T1000 (cell line): ENCODE results near the gene SERPINB7.

Experiments used
- DNase-seq: peaks from one replicate; lab custom pipeline; 2025; ENCODE audit warnings: mixed read lengths; lab: John Stamatoyannopoulos, UW

SERPINB7 gene

DNA sequence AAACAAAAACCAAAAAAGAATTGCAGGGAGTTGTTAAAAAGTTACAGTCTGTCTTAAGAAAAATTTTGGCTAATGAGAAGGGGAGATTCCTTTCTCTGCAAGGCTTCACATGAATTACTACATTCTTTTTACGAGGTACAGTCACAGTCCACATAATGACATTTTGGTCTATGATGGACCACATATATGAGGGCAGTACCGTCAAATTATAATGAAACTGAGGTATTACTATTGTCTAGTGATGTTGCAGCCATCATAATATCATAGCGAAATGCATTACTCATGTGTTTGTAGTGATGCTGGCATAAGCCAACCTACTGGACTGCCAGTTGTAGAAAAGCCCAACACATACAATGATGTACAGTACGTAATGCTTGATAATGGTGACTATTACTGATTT, 12.5 kb downstream of the SERPINB7 start:
- peak; percentile 2 for DNase-seq

DNA sequence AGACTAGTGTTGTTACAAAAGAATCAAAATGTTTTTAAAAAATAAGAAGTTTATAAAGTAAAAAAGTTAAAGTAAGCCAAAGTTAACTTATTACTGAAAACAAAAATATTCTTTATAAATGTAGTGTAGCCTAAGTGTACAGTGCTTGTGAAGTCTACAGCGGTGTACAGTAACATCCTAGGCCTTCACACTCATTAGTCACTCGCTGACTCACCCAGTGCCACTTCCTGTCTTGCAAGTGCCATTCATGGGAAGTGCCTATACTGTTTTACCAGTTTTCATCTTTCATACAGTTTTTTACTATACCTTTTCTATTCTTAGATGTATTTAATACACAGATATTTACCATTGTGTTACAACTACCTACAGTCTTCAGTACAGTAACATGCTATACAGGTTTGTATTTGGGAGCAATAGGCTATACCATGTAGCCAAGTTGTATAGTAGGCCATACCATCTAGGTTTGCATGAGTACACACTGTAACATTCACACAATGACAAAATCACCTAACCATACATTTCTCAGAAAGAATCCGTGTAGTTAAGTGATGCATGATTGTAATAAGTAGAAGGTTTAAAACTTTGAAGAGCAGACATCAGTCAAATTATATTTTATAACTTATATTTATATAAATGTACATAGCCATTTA, 13.4 kb downstream of the SERPINB7 start:
- peak; percentile 7 for DNase-seq

DNA sequence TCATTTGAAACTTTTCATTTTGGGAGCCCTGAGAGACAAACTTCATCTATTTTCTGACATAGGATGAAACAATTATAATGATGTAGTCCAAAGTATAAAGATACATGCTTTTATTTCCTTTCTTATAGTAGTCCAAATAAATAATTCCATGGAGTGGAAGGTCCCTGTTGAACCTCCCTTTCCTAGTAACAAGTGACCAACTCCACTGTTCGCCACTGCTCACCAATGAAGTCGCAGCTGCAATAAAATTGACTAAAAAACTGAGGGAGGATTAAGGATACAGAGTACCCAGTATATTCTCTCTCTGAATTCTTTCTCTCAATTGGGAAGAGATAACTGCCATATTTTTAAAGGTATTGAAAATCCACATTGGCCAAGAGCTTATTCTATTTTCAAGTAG, 14.1 kb downstream of the SERPINB7 start:
- no peak for DNase-seq

DNA sequence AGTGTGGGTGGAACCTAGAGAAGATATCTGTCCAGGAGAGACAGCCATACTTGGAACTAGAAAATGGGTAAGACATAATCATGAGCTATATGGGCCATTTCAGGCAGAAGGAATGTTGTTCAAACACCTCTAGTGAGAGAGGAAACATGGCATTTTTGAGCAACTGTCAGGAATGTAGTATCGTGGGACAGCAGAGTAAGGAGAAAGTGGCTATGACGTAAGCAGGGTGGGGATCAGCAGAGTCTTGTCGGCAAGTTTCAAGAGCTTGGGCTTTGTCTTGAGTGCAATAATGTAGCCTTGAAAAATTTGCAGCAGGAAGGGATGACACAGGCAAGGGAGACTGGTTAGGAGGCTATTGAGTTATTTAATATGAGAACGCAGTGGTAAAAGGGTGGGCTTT, 20.4 kb downstream of the SERPINB7 start:
- DNase-seq, result no peak

DNA sequence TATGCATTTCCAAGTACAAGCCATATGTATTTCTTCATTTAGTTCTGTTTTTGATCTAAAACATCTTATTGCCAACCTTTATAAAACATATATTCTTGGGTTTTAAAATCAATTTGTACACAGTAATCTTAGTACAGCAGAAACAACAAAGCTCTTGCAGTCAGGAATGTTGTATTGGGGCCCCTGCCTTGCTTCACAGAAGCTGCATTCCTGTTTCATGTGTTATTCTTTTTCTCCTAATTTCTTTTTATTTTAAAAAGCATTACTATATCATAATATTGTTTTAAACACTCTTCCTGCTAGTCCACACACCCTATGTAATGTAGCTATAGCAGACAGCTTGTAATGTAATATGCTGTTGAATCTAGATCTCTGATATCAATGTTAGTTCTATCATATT, 24.0 kb downstream of the SERPINB7 start:
- DNase-seq, result no peak

DNA sequence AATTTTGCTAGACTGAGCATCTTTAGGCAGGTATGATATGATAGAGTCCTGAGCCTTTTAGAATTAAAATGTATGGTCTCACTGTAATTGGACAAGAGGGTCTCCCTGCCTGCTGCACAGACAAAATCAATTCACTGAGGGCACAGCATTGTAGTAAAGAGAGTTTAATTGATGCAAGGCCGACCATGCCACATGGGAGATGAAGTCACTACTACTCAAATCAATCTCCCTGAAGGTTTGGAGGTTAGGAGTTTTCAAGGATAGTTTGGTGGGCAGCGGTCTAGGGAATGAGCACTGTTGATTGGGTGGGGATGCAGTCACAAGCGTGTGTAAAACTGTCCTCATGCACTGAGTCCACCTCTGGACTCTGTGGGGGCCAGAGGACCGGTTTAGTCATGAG, 26.1 kb downstream of the SERPINB7 start:
- DNase-seq, result no peak

DNA sequence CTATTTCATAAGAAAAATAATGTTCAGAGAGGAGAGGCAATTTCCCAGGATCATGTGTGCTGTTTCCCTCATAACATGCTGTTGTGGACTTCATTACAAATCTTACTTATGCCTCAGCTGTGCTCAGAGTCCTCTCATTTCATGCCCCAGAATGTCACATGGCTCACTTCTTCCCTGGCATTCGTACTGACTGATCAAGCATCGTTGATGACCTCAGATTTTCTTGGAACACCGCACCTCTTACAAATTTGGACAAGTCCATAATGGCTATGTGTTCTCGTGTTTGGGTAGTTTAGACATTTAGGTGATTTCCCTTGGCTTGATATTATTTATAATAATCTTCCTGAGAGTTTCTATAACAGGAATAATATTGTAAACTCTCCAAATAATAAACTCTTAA, 32.9 kb downstream of the SERPINB7 start:
- no peak for DNase-seq

DNA sequence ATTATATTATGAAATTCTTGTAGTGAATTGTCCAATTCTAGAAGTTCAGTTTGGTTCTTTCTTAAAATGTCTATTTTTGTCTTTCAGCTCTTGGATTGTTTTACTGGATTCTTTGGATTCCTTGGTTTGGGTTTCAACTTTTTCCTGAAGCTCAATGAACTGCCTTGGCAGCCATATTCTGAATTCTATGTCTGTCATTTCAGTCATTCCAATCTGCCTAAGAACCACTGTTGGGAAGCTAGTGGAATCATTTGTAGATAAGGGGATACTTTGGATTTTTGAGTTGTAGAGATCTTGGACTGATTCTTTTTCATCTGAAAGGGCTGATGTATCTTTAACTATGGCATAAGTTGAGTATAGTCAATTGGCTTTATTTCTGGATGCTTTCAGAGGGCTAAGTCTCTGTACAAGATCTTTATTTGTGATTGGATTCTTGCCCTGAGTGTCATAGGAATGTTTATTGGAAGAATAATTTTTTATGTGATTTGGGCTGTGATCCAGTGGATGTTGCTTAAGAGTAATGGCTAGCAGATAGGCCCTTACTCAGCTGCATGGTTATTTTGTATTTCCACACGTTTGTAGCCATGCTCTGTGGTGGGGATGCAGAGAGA, 42.3 kb downstream of the SERPINB7 start:
- DNase-seq, result no peak

DNA sequence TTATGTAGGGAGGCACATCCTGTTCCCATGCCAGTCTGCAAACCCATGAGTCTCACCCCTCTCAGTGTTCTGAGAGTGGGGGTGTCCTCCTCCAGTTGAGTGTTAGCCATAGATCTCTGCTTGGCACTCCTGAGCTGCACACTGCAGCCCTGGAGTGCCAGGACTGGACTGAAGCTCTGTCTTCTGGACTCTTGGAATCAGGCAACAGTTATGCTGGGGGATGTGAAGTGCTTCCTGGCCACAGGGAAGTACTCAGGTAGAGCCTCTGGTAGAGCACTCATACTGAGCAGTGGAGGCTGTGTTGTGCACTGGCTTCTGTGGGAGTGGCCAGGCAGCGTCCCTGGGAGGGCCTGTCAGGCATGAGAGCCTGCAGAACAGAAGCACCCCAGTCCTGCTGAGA, 43.0 kb downstream of the SERPINB7 start:
- no peak for DNase-seq

DNA sequence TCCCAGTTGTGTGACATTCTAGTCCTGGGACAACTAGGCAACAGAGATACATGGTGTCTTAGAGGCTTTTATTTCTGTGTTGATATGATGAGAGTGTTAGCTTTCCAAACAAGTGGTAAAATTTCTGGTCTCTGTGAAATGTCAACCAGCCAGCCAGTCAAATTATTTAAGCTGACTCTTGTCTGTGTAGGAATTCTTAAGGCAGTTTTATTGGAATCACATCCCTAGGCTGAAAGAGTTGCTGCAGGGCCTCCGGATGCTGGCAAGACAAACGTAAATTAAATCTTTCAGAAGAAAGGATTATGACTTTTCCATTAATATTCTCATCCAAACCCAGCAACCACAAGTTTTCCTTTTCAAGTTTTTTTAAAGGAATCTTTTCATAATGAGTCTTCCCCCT, 44.6 kb downstream of the SERPINB7 start:
- DNase-seq, result no peak

DNA sequence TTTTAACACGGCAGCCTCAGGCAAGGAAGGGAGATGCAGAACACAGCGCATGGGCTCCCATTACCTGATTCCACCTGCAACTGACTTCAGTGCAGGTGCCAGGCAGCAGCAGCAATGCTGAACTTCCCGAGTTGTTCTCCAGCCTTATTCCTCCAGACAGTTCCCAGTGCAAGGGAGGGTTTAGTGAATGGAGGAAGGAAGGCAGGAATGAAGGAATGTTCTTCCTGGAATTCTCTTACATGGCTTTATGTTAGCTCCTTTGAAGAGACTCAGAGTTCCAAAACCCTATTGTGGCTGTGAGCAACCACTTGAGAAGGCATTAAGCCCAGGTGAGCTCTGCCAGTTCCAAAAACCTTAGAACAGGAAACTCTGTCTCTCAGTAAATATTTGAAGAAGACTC, 45.5 kb downstream of the SERPINB7 start:
- no peak for DNase-seq

DNA sequence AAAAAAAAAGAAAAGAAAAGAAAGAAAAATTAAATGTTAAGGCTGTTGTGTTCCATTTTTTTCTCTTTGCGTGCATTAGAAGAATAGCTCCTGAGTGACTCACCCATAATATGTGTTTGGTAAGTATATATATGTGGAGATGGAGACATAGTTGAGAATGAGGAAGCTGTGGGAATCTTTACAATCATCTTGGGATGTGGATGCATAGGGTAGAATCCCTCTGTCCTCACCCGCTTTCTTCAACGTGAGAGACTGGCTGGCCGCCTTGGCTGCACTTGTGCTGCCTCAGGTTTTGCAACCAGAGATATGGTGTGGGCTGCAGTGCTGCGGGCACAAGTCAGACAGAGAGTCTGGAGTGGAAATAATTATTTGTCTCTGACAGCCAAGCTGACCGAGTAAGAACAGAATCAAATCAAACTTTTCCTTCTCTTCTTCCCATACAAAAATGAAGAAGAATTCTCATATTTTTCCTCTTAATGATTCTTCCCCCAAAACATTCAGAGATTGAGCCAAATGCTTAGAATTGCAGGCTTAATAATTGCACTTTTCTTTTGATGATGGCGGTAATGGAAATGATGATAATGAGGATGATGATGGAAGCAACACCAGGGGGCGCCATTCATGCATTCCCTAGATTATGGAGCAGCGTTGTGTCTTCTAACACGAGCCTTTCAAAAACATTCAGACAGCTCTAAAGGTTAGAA, 48.5 kb downstream of the SERPINB7 start:
- no peak for DNase-seq

DNA sequence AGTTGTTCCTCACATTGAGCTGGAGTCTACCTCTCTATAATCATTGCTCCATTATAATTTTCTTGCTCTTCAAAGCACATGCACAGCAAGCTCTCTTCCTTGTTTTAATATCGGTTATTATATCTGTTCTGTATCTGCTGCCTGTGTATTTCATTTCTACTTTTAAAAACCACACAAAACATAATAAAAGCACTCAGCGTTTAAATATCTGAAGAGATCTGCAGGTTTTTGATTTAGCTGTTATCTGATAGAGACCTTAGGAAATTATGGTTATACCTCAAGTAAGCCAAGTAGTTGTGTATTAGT, 49.0 kb downstream of the SERPINB7 start:
- no peak for DNase-seq

DNA sequence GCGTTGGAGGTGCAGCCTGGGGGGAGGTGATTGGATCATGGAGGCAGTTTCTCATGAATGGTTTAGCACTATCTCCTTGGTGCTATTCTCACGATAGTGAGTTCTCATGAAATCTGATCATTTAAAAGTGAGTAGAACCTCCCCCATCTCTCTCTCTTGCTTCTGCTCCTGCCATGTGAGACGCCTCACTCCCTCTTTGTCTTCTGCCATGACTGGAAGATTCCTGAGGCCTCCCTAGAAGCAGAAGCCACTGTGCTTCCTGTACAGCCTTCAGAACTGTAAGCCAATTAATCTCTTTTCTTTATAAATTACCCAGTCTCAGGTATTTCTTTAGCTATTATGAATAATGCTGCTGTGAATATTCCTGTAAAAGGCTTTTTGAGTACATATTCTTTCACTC, 52.9 kb downstream of the SERPINB7 start:
- no peak for DNase-seq

DNA sequence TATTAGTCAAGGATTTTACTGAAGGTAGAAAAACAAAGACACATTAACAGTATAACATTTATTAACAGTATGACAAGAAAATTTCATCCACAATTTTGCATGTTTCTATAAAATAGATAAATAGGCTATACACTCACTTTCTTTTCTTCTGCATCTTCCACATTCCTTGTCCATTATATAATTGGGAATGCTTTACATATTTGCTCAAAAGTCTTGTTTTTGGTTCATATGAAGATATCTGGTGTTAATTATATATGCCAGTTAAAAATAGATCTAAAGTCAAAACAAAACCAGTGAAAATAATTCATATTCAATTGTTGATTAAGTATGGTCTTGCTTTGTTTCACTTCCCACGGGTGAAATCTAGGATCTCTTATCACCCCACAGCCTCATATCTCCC, 53.4 kb downstream of the SERPINB7 start:
- DNase-seq, result no peak

DNA sequence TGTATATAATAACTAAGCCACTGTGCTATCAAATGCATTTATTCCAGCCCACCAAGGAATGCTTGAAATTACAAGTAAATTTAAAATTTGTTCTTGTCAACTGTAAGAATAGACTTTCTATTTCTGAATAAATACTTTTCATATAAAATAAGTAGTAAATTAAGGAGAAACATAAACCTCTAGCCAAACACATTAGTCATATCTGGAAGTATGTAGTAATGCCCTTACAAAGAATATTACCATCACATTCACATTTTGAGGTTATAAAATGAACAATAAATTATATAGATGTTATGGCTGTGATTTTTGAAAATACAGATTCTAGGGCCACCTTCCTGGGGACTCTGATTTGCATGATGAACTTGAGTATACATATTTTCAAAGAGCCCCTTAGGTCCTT, 54.7 kb downstream of the SERPINB7 start:
- no peak for DNase-seq

DNA sequence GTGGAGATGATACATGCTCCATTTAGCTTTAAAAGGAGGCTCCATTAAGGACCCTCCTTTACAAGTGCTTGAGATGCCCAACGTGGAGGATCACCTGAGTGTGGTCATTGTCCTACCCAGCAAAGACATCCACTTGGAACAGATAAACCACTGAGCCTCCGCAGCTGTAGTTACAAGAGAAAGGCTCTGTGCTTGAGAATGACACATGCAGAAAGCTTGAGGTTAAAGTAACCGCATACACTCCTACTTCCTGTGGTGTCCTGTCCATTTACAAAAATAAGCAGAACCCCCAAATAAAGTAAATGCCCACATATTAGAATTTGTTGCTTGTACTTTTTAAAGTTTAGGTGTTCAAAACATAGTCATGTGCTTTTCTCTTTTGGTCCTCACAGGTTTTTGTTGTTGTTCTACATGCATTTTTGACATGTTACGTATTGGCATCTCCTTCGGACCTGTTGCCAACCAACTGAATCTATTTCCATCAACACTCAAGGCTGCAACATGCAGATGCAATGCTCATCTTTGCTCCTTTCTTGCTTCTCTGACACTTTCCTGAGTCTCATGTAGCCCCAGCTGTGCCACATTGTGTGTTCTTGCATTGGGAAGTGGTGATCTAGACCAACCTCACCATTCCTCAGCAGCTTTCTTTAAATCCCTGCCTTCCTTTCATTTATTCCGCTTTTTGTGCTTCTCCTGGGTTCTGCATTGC, 56.0 kb downstream of the SERPINB7 start:
- no peak for DNase-seq

DNA sequence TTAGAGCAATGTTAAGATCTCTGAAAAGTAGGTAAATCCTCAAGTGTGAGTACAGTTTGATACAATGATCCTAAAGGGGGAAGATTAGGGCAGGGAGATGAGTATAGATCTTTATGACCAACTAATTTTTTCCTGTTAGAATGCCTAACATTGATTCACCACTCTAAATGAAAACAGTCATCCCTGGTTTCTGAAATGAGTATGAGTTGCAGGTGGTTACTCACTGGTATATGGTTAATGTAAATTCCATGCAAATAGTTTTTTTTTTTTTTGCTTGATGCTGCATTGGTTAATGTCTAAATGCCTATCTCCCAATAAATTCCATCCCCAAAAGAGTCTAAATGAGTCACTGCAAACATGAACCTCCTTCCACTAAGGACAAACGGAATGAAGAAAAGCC, 57.3 kb downstream of the SERPINB7 start:
- DNase-seq, result no peak

DNA sequence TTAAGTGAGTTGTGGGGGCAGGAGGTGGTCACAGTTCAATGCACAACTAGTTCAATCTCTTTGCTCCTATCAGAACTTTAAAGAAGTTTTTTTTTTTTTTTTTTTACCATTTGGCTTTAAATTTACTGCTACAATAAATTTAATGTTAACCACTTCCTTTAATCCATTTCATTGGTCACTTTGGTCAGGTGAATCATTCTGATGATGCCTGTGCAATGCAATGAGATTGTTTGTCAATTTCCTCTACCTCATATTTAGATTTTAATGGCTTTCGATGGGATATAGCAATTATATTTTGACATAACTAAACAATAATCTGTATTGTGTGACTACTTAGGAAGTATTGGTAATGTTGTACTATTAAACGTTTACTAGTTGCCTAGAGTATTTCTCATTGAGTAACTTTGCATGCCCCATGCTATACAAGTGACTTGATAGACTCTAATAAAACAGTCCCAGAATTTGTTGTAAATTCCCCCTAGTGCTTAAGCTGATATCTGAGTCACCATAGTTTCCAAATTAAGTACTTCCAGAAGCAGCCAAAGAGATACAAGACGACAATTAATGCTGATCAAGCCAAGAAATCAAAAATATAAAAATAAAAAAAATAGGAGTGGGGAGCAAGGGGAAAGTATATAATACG, 59.4 kb downstream of the SERPINB7 start:
- DNase-seq, result no peak

DNA sequence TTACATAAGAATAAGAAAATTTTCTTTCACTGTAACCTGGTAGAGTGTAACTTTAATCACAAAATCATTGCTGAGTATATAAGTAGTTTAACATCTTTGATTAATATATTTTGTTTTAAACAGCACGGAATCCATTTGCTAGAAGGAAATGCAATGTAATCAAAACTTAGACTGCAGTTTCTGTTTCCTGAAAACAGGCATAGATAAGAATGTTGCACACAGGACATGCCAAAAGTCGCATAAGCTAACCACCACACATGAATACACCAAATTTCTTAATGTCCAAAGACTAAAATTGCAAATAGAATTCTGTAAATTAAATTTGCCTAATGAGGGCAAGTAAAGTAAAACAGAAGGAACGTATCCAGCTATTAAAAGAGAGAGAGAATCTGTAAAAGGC, 61.2 kb downstream of the SERPINB7 start:
- no peak for DNase-seq

DNA sequence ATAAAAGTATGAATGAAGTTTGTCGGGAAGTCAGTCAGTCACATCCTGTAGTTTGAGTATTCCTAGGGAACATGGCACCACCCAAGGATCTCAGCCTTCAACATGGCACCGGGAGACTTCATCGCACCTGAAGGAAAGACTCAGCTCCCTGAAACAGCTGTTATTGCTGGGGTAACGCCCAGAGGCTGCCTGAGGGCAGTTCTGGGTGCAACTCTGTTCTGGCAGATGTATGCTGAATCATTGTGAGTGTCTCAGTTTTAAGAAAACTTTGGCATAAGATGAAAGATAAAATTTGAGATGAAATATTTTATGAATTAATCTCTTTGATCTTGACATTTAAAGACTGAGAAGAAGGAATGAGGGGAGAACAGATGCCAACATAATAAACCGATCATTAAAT, 62.4 kb downstream of the SERPINB7 start:
- DNase-seq, result no peak

DNA sequence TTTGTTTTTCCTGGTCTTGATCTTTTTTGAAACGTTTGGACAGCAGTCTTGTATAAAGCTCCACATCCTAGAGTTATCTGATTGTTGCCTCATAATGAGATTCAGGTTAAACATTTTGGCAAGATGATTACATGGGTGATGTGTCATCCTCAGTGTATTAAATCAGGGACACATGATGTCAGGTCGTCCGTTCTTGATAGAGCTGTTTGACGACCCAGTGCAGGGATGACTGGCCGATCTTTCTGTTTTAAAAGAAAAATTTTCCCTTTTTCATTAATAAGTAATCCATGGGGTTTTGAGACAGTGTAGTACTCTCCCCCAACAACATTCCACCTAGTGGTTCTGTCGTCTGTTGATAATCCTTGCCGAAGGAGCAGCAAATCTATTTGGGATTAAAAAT, 67.8 kb downstream of the SERPINB7 start:
- DNase-seq, result no peak

DNA sequence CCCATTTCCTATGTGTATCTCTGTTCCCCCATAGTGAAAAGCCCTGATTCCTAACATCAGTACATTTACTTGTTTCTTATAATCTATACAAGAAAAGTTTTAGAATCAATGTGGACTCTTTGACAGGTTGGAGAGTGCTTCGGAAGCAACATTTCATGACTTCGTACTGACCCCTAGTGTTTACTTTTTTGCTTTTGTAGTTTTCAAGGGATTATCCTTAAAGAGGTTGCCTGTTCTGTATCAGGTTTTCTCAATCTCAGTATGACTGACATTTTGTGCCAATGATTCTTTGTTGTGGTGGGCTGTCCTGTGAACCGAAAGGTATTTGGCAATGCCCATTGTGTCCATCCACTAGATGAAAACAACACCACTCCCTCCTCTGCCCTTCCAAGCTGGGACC, 69.0 kb downstream of the SERPINB7 start:
- DNase-seq, result no peak
